ENCODE data around the gene SLC25A26.

Gene SLC25A26

DNA sequence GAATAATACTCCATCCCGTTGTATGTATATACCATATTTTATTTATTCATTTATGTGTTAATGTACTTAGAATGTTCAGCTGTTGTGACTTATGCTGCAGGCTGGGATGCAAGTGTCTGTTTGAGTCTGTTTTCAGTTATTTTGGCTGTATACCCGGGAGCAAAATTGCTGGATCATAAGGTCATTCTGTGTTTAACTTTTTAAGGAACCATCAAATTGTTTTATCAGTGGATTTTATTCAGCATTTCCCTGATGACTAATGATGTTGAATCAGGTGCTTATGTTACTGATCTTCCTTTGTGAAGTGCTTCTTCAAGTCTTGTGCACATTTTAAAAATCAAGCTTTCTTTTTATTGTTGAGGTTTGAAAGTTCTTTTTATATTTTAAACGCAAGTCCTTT, 118.1 kb downstream of the SLC25A26 start:
- no peak for DNase-seq

DNA sequence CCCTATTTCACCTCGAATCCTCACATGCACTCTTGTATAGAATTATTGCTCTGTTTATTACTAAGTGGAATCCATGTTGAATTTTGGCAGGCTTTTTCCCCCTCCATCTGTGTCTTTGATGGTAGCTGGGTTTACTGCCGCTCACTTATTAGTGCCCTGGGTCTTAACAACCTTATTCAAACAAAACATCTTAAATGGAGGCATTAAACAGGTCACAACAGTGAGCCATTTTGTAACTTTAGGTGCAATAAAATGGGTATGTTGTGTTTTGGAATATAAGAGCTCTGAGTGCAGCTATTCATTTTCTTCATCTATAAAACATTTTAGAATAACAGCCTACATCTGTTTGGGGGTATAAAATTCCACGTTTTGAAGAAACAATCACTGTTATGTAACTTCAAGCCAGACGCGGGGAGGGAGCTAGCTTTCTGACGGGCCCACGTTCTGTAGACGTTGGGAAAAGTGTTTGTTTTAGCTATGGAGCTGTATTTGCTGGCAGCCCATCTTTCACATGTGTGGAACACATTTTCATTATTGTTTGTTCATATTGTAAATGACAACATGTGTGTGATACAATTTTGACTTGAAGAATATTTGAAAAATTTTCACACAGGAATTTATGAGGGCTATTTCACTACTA, 122.0 kb downstream of the SLC25A26 start:
- no peak for DNase-seq

DNA sequence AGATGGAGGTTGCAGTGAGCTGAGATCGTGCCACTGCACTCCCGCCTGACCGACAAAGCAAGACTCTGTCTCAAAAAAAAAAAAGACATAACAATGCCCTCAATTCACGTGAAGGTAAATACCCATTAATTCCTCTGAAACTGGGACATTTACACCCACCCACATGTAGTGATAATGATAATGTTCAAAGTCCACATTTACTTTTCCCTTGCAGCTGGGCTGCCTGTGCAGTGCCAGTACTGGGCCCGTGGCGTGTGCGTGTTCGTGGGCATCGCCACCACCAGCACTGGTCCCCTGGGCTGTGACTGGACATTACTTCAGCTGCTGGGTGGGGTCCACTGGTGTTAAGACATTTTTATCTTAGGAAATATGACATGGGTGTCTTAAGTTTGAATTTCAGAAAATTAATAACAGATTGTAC, 123.6 kb downstream of the SLC25A26 start:
- no peak for DNase-seq

DNA sequence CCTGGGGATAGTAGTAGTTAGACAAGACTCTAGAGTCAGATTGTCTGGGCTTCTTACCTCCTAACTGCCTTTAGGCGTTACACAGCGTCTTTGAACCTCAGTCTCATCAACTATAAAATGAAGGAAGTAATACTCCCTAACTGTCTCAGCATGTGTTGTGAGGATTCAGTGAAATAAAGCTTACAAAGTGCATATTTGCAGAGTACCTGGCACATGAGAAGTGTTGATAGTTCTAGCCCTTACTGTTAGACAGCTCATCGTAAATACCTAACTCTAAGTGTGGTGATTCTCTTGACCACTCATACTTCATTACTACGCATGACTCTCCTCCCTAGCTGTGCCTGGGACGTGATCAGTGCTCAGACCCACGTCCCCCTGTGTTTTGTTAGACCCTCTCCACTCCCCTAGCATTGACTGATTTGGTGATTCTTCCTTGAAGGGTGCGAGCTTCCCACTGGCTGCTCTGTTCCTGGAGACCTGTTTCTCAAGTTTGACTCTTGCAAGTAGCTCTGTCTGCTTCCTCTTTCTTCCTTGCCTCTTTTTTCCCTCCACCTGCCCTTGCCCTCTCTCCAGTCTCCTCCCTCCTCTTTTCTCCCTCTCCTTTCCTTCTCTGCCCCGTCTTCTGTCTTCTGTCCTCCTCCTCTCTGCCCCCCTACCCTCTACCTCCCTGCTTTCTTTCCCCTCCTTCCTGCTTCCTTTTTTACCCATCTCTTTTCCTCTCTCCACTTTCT, 124.2 kb downstream of the SLC25A26 start:
- no peak for DNase-seq

DNA sequence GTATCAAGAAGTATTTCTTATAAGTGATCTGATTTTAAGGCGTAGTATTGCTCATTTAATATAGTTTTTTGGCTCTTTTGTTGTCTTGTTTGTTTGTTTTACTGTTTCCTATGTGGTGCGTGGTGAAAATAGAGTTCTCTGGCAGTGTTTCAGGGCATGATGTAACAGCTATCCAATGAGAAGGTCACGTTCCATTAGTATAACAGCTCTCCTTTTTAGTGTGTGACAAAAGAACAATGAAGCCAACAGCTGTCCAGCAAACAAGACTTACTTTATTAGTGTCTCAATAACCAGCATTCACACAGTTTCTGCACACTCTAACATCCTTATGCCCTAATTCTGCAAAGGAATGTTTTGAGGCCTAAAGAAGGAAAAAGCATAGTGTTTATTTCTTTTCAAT, 127.9 kb downstream of the SLC25A26 start:
- no peak for DNase-seq

DNA sequence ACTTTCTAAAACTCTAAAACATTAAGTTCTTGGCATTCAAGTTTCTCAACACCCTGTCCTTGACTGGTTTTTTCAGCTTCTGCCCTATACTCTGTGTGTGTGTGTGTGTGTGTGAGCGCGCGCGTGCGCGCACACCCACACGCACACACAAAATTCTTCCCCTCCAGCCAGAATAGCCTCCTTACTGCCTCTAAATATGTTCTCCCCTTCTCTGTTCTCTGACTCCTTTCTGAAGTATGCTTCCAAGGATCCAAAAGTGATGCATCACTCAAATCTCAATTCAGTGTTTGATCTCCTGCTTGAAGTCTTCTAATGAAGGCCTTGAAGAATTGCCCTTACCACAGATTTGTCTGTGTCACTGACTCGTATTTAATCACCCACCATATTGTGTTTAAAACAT, 129.8 kb downstream of the SLC25A26 start:
- no peak for DNase-seq

DNA sequence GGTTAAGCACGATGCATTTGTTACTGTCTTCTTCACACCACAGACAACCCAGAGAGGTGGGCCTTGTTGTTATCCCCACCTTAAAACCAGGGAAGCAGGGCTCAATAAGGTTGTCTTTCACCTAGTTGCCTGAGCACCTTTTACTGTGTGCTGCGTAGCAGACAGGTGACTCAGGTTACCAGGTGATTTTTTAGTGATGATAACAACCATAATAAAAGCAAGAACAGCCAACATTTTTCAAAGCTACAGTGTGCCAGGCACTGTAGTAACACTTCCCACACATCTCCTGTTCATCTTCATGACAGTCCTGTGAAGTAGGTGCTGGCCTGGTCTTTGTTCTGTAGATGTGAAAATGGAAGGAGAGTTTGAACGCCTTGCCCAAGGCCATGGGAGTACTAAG, 132.2 kb downstream of the SLC25A26 start:
- no peak for DNase-seq

DNA sequence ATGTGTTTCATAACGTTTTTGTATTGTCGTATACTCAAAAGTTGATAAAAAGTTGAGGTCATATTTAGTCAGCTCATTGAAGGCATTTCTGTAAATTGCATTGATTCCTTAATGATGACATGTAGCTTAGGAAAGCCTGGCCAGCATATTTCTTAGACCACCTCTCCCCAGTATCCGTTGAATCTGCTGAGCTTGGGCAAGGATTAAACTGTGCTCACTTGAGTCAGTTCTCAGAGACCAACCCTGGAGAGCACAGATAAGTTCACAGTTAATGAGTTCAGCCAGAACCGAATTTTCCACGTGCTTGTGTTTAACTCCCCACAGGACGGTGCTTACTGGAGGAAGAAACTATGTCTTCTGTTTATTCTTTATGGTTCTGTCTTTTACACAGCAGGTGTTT, 132.7 kb downstream of the SLC25A26 start:
- DNase-seq, result no peak

DNA sequence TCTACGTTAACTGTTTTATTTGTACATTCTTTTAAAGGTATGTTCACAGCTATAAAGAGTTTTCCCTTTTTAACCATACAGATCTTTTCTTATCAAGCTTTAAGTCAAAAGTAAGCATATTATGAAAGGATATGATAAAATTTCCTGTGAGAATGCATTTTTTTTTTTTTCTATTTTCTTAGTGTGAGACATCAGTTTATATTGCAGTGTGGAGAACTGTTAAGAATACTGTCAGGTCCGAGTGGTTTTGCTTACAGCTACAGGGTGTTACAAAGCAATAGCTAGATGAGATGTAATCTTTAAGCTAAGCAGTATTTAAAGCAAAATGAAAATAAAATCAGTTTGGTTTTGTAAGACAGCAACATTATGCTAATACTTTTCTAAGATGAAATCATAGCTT, 133.2 kb downstream of the SLC25A26 start:
- DNase-seq, result no peak

DNA sequence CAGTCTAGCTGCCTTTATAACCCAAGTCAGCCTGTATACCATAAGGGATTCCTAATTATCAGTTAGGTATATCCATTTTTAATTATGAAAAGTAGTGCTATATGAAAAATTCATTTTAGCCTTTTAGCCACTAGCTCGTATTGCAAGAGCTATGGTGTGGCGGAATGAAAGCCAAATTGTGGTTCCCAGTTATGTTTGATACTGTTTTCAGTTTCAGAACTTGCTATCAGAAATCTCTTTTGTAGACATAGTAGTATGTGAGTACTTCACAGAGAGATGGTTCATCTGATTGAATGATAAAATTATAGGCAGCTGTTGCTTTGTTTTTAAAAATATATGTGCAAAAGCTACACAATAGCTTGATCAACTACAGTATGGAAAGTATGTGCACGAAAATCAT, 134.6 kb downstream of the SLC25A26 start:
- DNase-seq, result no peak

DNA sequence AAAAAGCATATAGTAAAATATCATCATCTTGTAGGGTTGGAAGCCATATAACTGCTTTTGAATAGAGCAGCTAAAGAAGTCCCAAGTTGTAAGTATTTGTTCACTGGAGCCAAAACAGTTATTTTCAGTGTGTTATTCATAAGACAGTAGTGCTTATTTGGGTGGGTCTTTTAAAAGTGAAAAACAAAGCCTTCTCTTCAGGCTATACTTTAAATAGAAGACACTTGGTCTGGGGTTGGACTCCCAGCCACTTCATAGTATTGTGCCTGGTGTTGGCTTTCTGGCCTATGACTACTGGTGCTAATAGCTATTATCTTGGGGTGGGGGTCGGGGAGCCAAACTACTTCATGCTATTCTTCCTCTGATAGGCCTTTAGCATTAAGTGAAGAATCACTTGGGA, 135.2 kb downstream of the SLC25A26 start:
- DNase-seq, result no peak

DNA sequence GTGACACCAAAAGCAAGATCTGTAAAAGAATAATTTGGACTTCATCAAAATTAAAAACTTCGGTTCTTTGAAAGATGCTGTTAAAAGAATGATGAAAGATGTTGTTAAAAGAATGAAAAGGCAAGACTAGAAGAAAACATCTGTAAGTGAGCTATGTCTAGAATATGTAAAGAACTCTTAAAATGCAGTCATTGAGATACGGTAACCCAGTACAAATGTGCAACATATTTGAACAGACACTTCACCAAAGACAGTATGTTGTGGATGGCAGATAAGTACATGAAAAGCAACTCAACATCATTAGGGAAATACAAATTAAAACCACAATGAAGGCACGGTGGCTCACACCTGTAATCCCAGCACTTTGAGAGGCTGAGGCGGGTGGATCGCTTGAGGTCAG, 140.6 kb downstream of the SLC25A26 start:
- DNase-seq, result no peak

DNA sequence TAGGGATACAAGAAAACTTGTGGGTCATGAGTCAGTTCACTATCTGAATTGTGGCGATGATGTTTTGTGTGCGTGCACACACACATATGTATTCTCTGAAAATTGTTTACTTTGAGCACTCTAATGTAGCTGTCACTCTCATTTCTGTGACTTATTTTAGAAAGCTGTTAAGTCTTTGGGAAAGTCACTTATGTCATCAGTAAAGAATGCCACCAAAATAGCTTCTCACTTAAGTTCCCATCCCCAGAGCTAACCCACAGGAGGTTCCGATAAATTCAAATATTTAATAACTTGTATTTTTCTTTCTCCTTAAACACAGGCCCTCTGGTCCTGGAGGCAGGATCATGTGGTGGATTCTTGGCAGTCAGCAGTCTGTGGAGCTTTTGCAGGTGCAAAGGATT, 141.7 kb downstream of the SLC25A26 start:
- no peak for DNase-seq

DNA sequence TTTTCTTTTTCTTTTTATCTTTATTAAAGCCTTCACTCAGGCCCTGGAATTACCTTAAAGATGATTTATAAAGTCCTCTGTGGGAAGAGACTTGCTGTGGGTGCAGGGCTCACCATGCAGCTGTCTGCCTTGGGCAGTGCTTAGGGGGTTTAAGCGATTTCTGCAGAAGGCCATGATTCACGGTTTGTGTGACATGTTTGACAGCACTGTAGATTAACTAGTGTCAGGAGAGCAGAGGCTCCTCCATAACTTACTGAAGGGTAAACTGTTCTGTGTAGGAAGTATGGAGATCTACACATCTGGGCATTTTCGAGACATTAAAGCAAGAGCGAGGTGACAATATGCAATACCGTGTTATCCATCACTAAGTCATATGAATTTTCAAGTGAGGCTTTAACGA, 142.3 kb downstream of the SLC25A26 start:
- no peak for DNase-seq

DNA sequence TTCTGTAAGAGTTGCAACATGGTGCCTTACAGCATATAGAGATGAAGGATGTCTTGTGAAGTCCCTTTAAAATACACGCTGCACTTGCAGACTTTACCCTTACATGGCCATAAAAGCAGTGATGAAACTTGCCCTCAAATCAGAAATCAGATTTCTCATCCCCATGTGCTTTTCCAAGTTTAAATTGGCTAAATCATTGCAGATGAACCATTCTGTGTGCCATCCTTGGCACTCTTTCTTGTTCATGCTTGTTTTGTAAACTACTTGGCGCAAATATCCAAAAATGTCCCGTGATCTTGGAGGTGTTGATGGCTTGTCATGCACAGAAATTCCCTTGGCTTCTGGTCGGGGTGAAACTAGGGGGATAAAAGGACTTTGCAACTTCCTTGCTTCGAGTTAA, 144.3 kb downstream of the SLC25A26 start:
- no peak for DNase-seq

DNA sequence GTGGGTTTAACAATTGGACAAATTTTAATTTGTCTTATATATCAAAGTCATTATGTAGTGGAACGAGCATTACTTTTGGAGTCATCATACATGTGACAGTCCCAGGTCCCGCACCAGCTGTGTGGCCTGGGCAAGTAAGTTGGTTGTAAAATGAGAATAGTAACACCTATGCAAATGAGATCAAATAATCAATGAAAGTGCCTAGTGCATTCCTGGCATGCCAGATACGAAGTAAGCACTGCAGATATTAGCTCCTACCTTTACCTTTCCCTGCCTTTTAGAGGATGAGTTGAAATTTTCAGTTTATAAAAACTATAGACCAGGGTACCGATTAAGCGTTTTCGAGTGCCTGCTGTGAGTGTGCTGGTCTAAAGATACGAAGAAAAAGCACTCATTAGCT, 145.9 kb downstream of the SLC25A26 start:
- DNase-seq, result no peak

DNA sequence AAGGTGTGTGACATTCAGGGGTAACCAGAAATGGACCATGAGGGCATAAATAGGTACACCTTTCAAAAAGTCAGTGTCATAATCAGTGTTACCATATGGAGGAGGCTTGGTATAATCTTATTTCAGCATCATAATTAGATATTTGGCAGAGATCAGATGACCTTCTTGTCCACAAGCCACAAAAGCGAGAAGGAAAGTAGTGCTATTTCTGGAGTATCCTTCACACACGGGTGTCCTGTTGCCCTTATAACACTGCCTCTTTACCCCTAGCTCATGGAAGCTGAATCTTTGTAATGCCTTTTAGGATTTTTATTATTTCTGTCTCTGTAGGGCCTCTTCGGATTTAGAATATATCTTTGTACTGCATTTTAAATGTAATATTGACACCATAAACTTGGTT, 147.2 kb downstream of the SLC25A26 start:
- no peak for DNase-seq

DNA sequence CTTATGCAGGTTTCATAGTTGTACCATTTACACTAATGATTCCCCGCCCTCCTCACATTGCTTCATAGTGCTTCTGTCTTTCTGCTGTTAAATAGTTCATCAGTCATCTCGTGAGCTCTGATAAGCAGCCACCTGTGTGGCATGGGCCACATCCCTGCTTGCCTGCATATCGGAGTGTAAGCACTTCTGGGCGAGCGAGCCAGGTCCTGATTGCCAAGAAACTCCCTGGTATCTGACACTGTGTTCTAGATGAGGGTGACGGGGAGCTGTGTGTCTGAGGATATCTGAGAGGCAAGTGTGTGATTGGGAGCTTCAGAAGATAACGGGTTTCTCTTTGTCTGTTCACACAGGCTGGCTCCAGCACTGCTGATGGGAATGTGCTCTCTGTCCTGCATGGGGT, 149.4 kb downstream of the SLC25A26 start:
- DNase-seq, result no peak

DNA sequence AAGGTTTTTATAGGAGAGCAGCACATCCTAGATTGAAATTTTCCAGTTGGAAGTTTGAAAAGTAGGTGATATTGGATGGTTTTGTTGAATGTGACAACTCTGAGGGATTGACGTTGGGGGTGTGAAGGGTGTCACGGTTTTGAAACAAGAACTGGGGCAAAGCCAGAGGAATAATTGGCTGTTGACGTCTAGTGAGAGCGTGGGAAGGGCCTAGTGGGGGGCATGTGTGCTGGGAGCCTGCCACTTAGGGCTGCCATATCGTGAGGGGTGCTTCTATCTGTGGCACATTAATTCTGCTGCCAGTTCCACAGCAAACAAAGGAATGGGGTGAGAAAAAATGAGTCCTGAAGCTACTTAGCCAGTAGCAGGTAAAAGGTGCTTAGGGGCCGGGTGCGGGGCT, 150.6 kb downstream of the SLC25A26 start:
- DNase-seq, result no peak

DNA sequence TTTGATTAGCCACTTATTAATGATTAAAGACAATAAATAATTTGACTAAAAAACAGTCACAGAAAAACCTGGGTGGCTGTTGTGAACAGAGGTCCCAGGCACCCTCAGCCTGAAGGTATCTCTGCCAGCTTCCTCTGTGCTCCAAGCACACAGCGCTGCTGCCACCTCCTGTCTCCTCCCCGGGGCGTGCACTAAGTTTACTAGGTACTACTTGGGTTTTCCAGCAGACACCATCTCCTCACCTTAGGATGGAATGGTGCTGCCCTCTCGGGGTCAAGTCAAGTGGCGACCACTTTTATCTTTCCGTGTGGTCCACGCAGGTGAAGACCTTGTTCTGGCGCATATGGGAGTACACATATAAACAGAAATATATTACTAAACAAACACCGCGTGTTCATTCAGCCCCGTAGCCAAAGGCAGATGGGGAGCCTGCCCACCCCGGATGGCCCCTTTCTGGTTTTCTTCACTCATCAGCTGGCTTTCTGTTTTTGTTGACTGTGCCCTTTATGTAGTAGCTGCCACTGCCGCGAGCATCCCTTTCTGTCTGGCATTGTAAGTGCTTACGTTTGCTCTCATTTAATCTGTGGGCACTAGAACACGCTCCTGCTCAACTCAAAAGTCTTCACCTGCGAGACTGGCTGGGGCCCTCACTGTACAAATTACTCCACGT, 152.0 kb downstream of the SLC25A26 start:
- DNase-seq, result no peak

DNA sequence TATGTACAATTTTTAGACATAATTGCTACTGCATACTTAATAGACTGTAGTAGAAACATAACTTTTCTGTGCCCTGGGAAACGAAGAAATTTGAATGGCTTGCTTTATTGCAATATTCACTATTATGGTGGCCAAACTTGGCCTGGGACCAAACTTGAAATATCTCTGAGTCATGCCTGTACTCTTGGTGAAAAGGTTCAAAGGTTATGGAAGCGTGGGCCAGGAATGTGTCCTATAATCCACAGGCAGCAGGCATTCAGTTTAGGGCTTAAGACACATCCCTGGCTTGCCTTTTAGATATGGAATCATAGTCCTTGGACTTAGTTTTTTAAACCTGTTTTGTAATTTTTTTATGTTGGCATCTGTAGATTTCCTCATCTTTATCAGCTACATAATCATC, 155.8 kb downstream of the SLC25A26 start:
- DNase-seq, result no peak

DNA sequence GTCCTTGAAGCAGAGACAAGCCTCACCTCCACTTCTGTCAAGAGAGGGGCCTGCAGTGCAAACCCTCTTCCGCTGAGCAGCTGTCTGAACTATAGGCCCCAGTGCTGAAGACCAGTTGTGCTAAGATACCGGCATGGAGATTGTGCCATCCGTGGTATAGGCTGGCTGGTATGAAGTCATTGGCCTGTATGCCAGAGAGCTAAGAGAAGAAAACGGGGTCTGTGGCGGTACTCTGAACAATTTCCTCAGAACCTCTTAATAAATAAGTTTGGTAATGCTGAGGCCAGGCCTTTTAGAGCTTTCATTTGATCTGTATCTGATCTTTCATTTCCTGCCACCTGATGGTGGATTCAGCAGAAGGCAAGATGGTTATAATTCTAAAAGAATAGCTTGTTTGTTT, 157.0 kb downstream of the SLC25A26 start:
- no peak for DNase-seq

DNA sequence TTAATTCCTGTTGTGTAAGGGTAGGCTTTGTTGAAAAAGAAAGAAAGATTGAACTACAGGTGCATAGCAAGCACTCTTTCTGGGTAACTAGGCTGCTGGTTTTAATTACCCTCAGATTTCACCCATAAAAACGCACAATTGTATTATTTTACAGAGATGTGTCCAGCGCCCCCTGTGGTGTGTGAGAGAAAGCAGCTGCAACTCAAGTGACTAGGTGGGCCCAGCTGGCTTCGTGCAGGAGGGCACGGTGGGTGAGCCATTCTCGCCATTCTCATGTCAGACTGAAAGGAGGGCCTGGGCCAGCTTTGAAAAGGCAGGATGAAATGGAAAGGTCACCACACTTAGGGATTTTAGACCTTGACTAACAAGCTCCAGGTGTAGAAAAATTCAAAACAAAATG, 157.5 kb downstream of the SLC25A26 start:
- DNase-seq, result no peak

DNA sequence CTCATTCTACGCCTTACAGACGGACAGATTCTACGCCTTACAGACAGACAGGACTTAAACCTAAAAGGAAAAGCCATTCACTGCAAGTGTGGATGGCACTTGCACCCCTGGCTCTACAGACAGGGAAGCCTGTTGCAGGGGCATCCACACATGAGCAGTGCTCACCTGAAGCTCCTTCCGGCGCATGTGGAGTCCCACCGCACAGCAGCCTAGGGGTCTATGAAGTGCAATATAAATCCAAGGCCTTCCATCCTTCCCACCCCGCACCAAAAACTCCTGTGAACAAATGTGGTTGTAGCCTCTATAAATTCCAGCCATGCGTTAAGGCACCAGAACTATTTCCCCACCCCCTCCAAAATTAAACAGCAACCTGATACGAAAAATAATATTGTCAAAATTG, 158.8 kb downstream of the SLC25A26 start:
- DNase-seq, result no peak

All from bone marrow (tissue), 2 donors.